A673 (cell line): Measurements from ENCODE around the gene PTGFRN.

Source experiments
- EZH2 ChIP-seq: fragments of 200-600 bp; sonication (generic); IDR thresholded peaks from 2 replicates; pipeline ENCODE4 v1.6.1; 2017; ENCODE audit warnings: borderline replicate concordance, low read depth, mild to moderate bottlenecking, mixed read lengths, antibody characterized with exemption, low read length; ENCODE audit not compliant: poor library complexity, severe bottlenecking
- TF ChIP-seq, protein P1 (sequence below): fragments of 300-800, 200-600 bp; sonication (generic); conservative IDR thresholded peaks from 2 replicates; pipeline ENCODE4 v1.5.1; 2017; ENCODE audit warnings: low read depth, mild to moderate bottlenecking, antibody characterized with exemption, low read length, moderate library complexity, mixed read lengths

DNA sequence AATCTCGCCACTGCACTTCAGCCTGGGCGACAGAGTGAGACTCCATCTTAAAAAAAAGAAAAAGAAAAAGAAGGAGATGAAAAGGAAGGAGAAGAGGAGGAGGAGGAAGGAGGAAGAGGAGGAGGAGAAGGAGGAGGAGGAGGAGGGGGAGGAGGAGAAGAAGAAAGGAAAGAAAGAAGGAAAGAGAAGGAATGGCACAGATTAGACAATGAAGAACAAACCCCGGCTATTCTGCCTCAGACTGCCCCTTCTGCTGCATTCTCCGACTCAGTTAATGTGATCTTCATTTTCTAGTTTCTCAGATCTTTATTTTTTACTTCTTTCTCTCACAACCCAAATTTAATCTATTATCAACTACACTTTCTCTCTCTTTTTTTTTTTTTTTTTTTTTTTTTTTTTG lies 40.1 kb upstream of the PTGFRN start:
- TF ChIP-seq, protein P1, sequence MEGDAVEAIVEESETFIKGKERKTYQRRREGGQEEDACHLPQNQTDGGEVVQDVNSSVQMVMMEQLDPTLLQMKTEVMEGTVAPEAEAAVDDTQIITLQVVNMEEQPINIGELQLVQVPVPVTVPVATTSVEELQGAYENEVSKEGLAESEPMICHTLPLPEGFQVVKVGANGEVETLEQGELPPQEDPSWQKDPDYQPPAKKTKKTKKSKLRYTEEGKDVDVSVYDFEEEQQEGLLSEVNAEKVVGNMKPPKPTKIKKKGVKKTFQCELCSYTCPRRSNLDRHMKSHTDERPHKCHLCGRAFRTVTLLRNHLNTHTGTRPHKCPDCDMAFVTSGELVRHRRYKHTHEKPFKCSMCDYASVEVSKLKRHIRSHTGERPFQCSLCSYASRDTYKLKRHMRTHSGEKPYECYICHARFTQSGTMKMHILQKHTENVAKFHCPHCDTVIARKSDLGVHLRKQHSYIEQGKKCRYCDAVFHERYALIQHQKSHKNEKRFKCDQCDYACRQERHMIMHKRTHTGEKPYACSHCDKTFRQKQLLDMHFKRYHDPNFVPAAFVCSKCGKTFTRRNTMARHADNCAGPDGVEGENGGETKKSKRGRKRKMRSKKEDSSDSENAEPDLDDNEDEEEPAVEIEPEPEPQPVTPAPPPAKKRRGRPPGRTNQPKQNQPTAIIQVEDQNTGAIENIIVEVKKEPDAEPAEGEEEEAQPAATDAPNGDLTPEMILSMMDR: no peak
- no peak for TF ChIP-seq EZH2
